Brain microvascular endothelial cell (primary cell): ENCODE data around the gene RAB44.
"Not testable (repeated sequence)": the region's sequence is repeated elsewhere in the genome, so short reads cannot be mapped to it uniquely, and the experiment has no call there.

Experiments used
- DNase-seq: peaks from one replicate; pipeline ENCODE4 v3.0.0-alpha.2; 2020
- H3K27ac ChIP-seq: fragments of 250-450 bp; sonication (Bioruptor Pico); 2 replicates; pipeline ENCODE4 v1.5.1; 2020; ENCODE audit warnings: mild to moderate bottlenecking, moderate library complexity
- H3K27me3 ChIP-seq: fragments of 250-450 bp; sonication (Bioruptor Pico); replicated peaks from 2 replicates; pipeline ENCODE4 v1.5.1; 2020; ENCODE audit warnings: mild to moderate bottlenecking
- H3K36me3 ChIP-seq: fragments of 250-450 bp; sonication (Bioruptor Pico); replicated peaks from 2 replicates; pipeline ENCODE4 v1.5.1; 2020; ENCODE audit warnings: mild to moderate bottlenecking
- H3K4me3 ChIP-seq: 2 replicates; pipeline ENCODE4 v1.5.1; 2011; ENCODE audit warnings: low read depth, mild to moderate bottlenecking, control low read depth, low read length, moderate library complexity
- CTCF ChIP-seq: IDR thresholded peaks from 2 replicates; pipeline ENCODE4 v1.5.1; 2011; ENCODE audit warnings: low read depth, mild to moderate bottlenecking, moderate library complexity, low read length, control low read depth, inconsistent platforms; ENCODE audit errors: missing control alignments
- in situ Hi-C: cut with HindIII; loops from 2 replicates; pipeline ENCODE4 v1.10.0; 2017; ENCODE audit warnings: low sequenced_read_pairs, low pct_ligation_motif_present

The RAB44 gene

GRCh38 chr6:36720251-36721141 is 22.9 kb downstream of the RAB44 start:
- no peaks in the 10 kb centered on the region for H3K36me3 ChIP-seq
- H3K4me3 ChIP-seq: no peak overlapping the region
- no peaks in the 10 kb centered on the region for H3K27me3 ChIP-seq
- DNase-seq: no peak
- no peak overlapping the region for H3K27ac ChIP-seq
- TF ChIP-seq CTCF: no peak
- in situ Hi-C loops: no loop called here

- TF ChIP-seq CTCF: no peak
Measured at GRCh38 chr6:36721369-36722140, 23.9 kb downstream of the RAB44 start.

GRCh38 chr6:36722365-36722764 is 24.7 kb downstream of the RAB44 start:
- no peaks in the 10 kb centered on the region for H3K36me3 ChIP-seq
- in situ Hi-C loops: no loop called here
- H3K4me3 ChIP-seq: no peak overlapping the region
- DNase-seq: no peak
- TF ChIP-seq CTCF: no peak
- no peaks in the 10 kb centered on the region for H3K27me3 ChIP-seq
- H3K27ac ChIP-seq: no peak overlapping the region

More at GRCh38 chr6:36721369-36722140, 23.9 kb downstream of the RAB44 start:
- Histone ChIP-seq H3K4me3 (no peak overlapping the region), H3K27ac (no peak overlapping the region), H3K27me3 (no peaks in the 10 kb centered on the region), H3K36me3 (no peaks in the 10 kb centered on the region)
- no peak for DNase-seq
- in situ Hi-C loops: no loop called here

GRCh38 chr6:36722879-36723278 is 25.3 kb downstream of the RAB44 start:
- in situ Hi-C loops: no loop called here
- Histone ChIP-seq H3K4me3 (no peak overlapping the region), H3K27ac (no peak overlapping the region), H3K36me3 (no peaks in the 10 kb centered on the region), H3K27me3 (no peaks in the 10 kb centered on the region)
- no peak for DNase-seq
- no peak for TF ChIP-seq CTCF

GRCh38 chr6:36723992-36724391 is 26.4 kb downstream of the RAB44 start:
- DNase-seq, in situ Hi-C loops, H3K27ac ChIP-seq, H3K27me3 ChIP-seq, H3K4me3 ChIP-seq, H3K36me3 ChIP-seq: not testable (repeated sequence)
